IPS DF 6.9 (cell line): Measurements from ENCODE around the gene MAP3K15.

Experiments used
- DNase-seq: peaks from one replicate; pipeline ENCODE4 v3.0.0-alpha.2; 2013; ENCODE audit warnings: low read depth, low spot score
- H3K27ac ChIP-seq: one replicate; pipeline ENCODE4 v1.5.1; 2013; ENCODE audit warnings: low read length, control low read depth
- H3K27me3 ChIP-seq: 2 replicates; pipeline ENCODE4 v1.6.1; 2013; ENCODE audit warnings: mild to moderate bottlenecking, low read length; ENCODE audit not compliant: control insufficient read depth, insufficient read depth
- H3K36me3 ChIP-seq: 2 replicates; pipeline ENCODE4 v1.6.1; 2013; ENCODE audit warnings: low read length; ENCODE audit not compliant: control insufficient read depth, insufficient read depth
- H3K4me1 ChIP-seq: 2 replicates; pipeline ENCODE4 v1.6.1; 2013; ENCODE audit warnings: low read length; ENCODE audit not compliant: control insufficient read depth, insufficient read depth
- H3K4me3 ChIP-seq: 2 replicates; pipeline ENCODE4 v1.5.1; 2013; ENCODE audit warnings: mild to moderate bottlenecking, low read length
- H3K9me3 ChIP-seq: 2 replicates; pipeline ENCODE4 v1.6.1; 2013; ENCODE audit warnings: low read length, inconsistent platforms; ENCODE audit not compliant: control insufficient read depth, insufficient read depth
- WGBS: extraction: QIAGEN DNeasy Blood & Tissue Kit; methylation state at CpG from one replicate; pipeline ENCODE4 v1.1.7; 2013; ENCODE audit warnings: mixed read lengths, missing lambda C conversion rate; ENCODE audit not compliant: insufficient read length, insufficient coverage; 5-methylcytosine and 5-hydroxymethylcytosine counted together

The MAP3K15 gene

GRCh38 chrX:19373351-19373891, 141.9 kb downstream of the MAP3K15 start:
- no CpG with 5 or more reads among the region's 23 CpGs for WGBS
- no peaks in the 10 kb centered on the region for H3K27me3 ChIP-seq
- 0 out of 2 replicates have a peak, but pooled peaks cover 1% of the 10 kb centered on the region for H3K4me1 ChIP-seq
- H3K36me3 ChIP-seq = no peaks in the 10 kb centered on the region
- peak overlapping the region; percentile 86; the same call in 1 of the 2 replicates for H3K4me3 ChIP-seq
- no peaks in the 10 kb centered on the region for H3K9me3 ChIP-seq
- H3K27ac ChIP-seq = no peak overlapping the region
- DNase-seq = no peak

GRCh38 chrX:19372547-19373331, 142.6 kb downstream of the MAP3K15 start:
- no peaks in the 10 kb centered on the region for H3K27me3 ChIP-seq
- no peak for DNase-seq
- no CpG with 5 or more reads among the region's 20 CpGs for WGBS
- H3K4me3 ChIP-seq = peak overlapping the region; percentile 86; the same call in 1 of the 2 replicates
- H3K4me1 ChIP-seq = 0 out of 2 replicates have a peak, but pooled peaks cover 1% of the 10 kb centered on the region
- no peak overlapping the region for H3K27ac ChIP-seq
- H3K9me3 ChIP-seq = no peaks in the 10 kb centered on the region
- no peaks in the 10 kb centered on the region for H3K36me3 ChIP-seq

GRCh38 chrX:19372170-19372546, 143.2 kb downstream of the MAP3K15 start:
- Histone ChIP-seq H3K27me3 (no peaks in the 10 kb centered on the region), H3K9me3 (no peaks in the 10 kb centered on the region), H3K36me3 (no peaks in the 10 kb centered on the region), H3K4me3 (peak overlapping the region; percentile 86; the same call in 1 of the 2 replicates), H3K4me1 (0 out of 2 replicates have a peak, but pooled peaks cover 1% of the 10 kb centered on the region), H3K27ac (no peak overlapping the region)
- no CpG with 5 or more reads among the region's 9 CpGs for WGBS
- DNase-seq = no peak

- WGBS = no CpG with 5 or more reads among the region's 5 CpGs
- Histone ChIP-seq H3K27ac (no peak overlapping the region), H3K4me1 (0 out of 2 replicates have a peak, but pooled peaks cover 1% of the 10 kb centered on the region), H3K4me3 (no peak overlapping the region), H3K36me3 (no peaks in the 10 kb centered on the region), H3K27me3 (no peaks in the 10 kb centered on the region), H3K9me3 (no peaks in the 10 kb centered on the region)
- DNase-seq = no peak
Observed at GRCh38 chrX:19370061-19370460, 145.2 kb downstream of the MAP3K15 start.

GRCh38 chrX:19368576-19368975, 146.7 kb downstream of the MAP3K15 start:
- Histone ChIP-seq H3K4me3 (no peak overlapping the region), H3K36me3 (no peaks in the 10 kb centered on the region), H3K27me3 (no peaks in the 10 kb centered on the region), H3K4me1 (0 out of 2 replicates have a peak, but pooled peaks cover 1% of the 10 kb centered on the region), H3K9me3 (no peaks in the 10 kb centered on the region), H3K27ac (no peak overlapping the region)
- WGBS = no CpG with 5 or more reads among the region's 6 CpGs
- DNase-seq = no peak

GRCh38 chrX:19361701-19362100, 153.6 kb downstream of the MAP3K15 start:
- no peak overlapping the region for H3K4me3 ChIP-seq
- H3K9me3 ChIP-seq = no peaks in the 10 kb centered on the region
- WGBS = no CpG with 5 or more reads among the region's 4 CpGs
- peaks cover 6% of the 10 kb centered on the region; the same call in 1 of the 2 replicates for H3K36me3 ChIP-seq
- H3K27me3 ChIP-seq = no peaks in the 10 kb centered on the region
- no peak overlapping the region for H3K27ac ChIP-seq
- no peaks in the 10 kb centered on the region for H3K4me1 ChIP-seq
- no peak for DNase-seq

- DNase-seq = no peak
- Histone ChIP-seq H3K27me3 (no peaks in the 10 kb centered on the region), H3K27ac (no peak overlapping the region), H3K9me3 (no peaks in the 10 kb centered on the region), H3K36me3 (peaks cover 9% of the 10 kb centered on the region; the same call in 1 of the 2 replicates), H3K4me1 (no peaks in the 10 kb centered on the region), H3K4me3 (no peak overlapping the region)
- no CpG with 5 or more reads among the region's 6 CpGs for WGBS
Observed at GRCh38 chrX:19360903-19361302, 154.4 kb downstream of the MAP3K15 start.

GRCh38 chrX:19358521-19358920, 156.8 kb downstream of the MAP3K15 start:
- peaks cover 15% of the 10 kb centered on the region; the same call in 1 of the 2 replicates for H3K36me3 ChIP-seq
- WGBS = no CpG with 5 or more reads among the region's 7 CpGs

GRCh38 chrX:19354625-19355024, 160.7 kb downstream of the MAP3K15 start:
- no peak for DNase-seq
- no CpG with 5 or more reads among the region's 6 CpGs for WGBS
- Histone ChIP-seq H3K9me3 (no peaks in the 10 kb centered on the region), H3K27me3 (no peaks in the 10 kb centered on the region), H3K36me3 (peaks cover 15% of the 10 kb centered on the region; the same call in 1 of the 2 replicates), H3K4me3 (no peak overlapping the region), H3K4me1 (no peaks in the 10 kb centered on the region), H3K27ac (no peak overlapping the region)

More at GRCh38 chrX:19358521-19358920, 156.8 kb downstream of the MAP3K15 start:
- Histone ChIP-seq H3K4me1 (no peaks in the 10 kb centered on the region), H3K4me3 (no peak overlapping the region), H3K27ac (no peak overlapping the region), H3K9me3 (no peaks in the 10 kb centered on the region), H3K27me3 (no peaks in the 10 kb centered on the region)
- no peak for DNase-seq

GRCh38 chrX:19350941-19351384, 164.3 kb downstream of the MAP3K15 start:
- H3K36me3 ChIP-seq = peaks cover 6% of the 10 kb centered on the region; the same call in 1 of the 2 replicates
- WGBS = no CpG with 5 or more reads among the region's 8 CpGs
- H3K4me3 ChIP-seq = no peak overlapping the region
- no peak overlapping the region for H3K27ac ChIP-seq
- DNase-seq = no peak
- no peaks in the 10 kb centered on the region for H3K4me1 ChIP-seq
- no peaks in the 10 kb centered on the region for H3K9me3 ChIP-seq
- H3K27me3 ChIP-seq = no peaks in the 10 kb centered on the region
